K562 (cell line): ENCODE data around the gene PLXNA2. TPM values are rescaled to one million over a fixed set of nuclear protein-coding genes. Genes with fewer than 3 reads are reported as not detected.

ENCODE experiments used
- ATAC-seq: fragments of 200-7000 bp; cut with Tn5 transposase; 3 replicates; pipeline ENCODE4 v1.9.1; 2020; ENCODE audit warnings: moderate library complexity
- BruUV-seq: library from RNA; stranded (reverse); fragments of 400-500 nt; replicated peaks from 2 replicates; lab custom pipeline; 2021; lab: Mats Ljungman, UMichigan
- CTCF ChIA-PET: fragments of 300-600 bp; formaldehyde crosslinking; extraction: SDS; loops from one replicate; lab custom pipeline; 2021; ENCODE audit warnings: low intra/inter-chr PET ratio; lab: Yijun Ruan, JAX
- POLR2A ChIA-PET: fragments of 300-600, 350-650 bp; sonication (Branson Sonifier 250); formaldehyde crosslinking; extraction: SDS; loops from one replicate; lab custom pipeline; 2021; ENCODE audit warnings: antibody characterized with exemption, inconsistent platforms; lab: Yijun Ruan, JAX
- DNase-seq, 4 experiments: peaks; one replicate each; pipeline versions ENCODE4 v3.0.0 to v3.0.0-alpha.2; 2011 to 2018; ENCODE audit warnings: low spot score in 3 of 4, mixed read lengths in 3 of 4; ENCODE audit errors: extremely low read depth in 1 of 4
- FAIRE-seq: peaks from 2 replicates; lab custom pipeline; 2011; peaks lifted over from hg19 to GRCh38; lab: Jason Lieb, UNC
- H2AFZ ChIP-seq: 2 replicates; pipeline ENCODE4 v1.6.0; 2011; ENCODE audit warnings: low read depth, low read length, control low read depth, inconsistent platforms
- H3K27ac ChIP-seq: fragments of 200-600 bp; 3 replicates; pipeline ENCODE4 v1.8.0; 2011; ENCODE audit warnings: low read depth, mild to moderate bottlenecking, control low read depth, inconsistent platforms, low read length, moderate library complexity, mixed read lengths; ENCODE audit errors: extremely low read depth
- H3K27me3 ChIP-seq, 2 experiments: fragments of 300-600 bp in 1 of 2; 2 replicates in 1 of 2; 3 replicates in 1 of 2; pipeline versions ENCODE4 v1.6.0 to v1.8.0; 2011; ENCODE audit warnings: inconsistent platforms in 2 of 2, low read length in 2 of 2, mild to moderate bottlenecking in 1 of 2, mixed read lengths in 1 of 2, moderate library complexity in 1 of 2; ENCODE audit not compliant: control insufficient read depth in 2 of 2, insufficient read depth in 2 of 2
- H3K36me3 ChIP-seq: fragments of 300-600 bp; 3 replicates; pipeline ENCODE4 v1.8.0; 2011; ENCODE audit warnings: mild to moderate bottlenecking, low read length, inconsistent platforms; ENCODE audit not compliant: control insufficient read depth, insufficient read depth
- H3K4me1 ChIP-seq, 2 experiments: fragments of 200-600 bp in 1 of 2; replicated peaks in 1 of 2; 2 replicates in 1 of 2; 3 replicates in 1 of 2; pipeline versions ENCODE4 v1.5.1 to v1.8.0; 2011; ENCODE audit warnings: inconsistent platforms in 2 of 2, low read length in 2 of 2, mild to moderate bottlenecking in 1 of 2, mixed read lengths in 1 of 2, moderate library complexity in 1 of 2; ENCODE audit not compliant: control insufficient read depth in 2 of 2, insufficient read depth in 2 of 2
- H3K4me2 ChIP-seq: 2 replicates; pipeline ENCODE4 v1.6.1; 2011; ENCODE audit warnings: low read length, control low read depth, inconsistent platforms, mixed read lengths; ENCODE audit not compliant: insufficient read depth
- H3K4me3 ChIP-seq: fragments of 200-600 bp; sonication (generic), shearing (Covaris generic); 2 replicates; pipeline ENCODE4 v1.5.1; 2016; ENCODE audit warnings: control low read depth, inconsistent platforms
- H3K79me2 ChIP-seq: fragments of 200-600 bp; 3 replicates; pipeline ENCODE4 v1.8.0; 2011; ENCODE audit warnings: low read length, inconsistent platforms; ENCODE audit not compliant: control insufficient read depth, insufficient read depth
- H3K9ac ChIP-seq, 2 experiments: 2 replicates each; pipeline versions ENCODE4 v1.6.0 to v1.6.1; 2011; ENCODE audit warnings: low read depth in 2 of 2, low read length in 2 of 2, control low read depth in 1 of 2, inconsistent platforms in 1 of 2, mild to moderate bottlenecking in 1 of 2, mixed read lengths in 1 of 2; ENCODE audit not compliant: insufficient read depth in 1 of 2
- H3K9me1 ChIP-seq: one replicate; pipeline ENCODE4 v1.6.0; 2011; ENCODE audit warnings: inconsistent platforms, mild to moderate bottlenecking, low read length, moderate library complexity; ENCODE audit not compliant: control insufficient read depth, insufficient read depth
- H3K9me3 ChIP-seq: replicated peaks from 2 replicates; pipeline ENCODE4 v1.5.1; 2011; ENCODE audit warnings: low read depth, low read length, inconsistent platforms; ENCODE audit not compliant: control insufficient read depth, insufficient read depth
- H4K20me1 ChIP-seq: replicated peaks from 2 replicates; pipeline ENCODE4 v1.6.1; 2011; ENCODE audit warnings: low read length, inconsistent platforms, mixed read lengths; ENCODE audit not compliant: control insufficient read depth, insufficient read depth
- DNMT1 ChIP-seq: fragments of 450-650 bp; IDR thresholded peaks from 2 replicates; pipeline ENCODE4 v1.6.1; 2016; ENCODE audit warnings: antibody characterized with exemption, mild to moderate bottlenecking
- FOXK2 ChIP-seq, 2 experiments: fragments of 450-650 bp; IDR thresholded peaks in 1 of 2; conservative IDR thresholded peaks in 1 of 2; 2 replicates each; pipeline ENCODE4 v1.6.1; 2016; ENCODE audit warnings: low read depth in 2 of 2, mild to moderate bottlenecking in 1 of 2
- FOXP1 ChIP-seq: sonication (generic); formaldehyde crosslinking; IDR thresholded peaks from 2 replicates; pipeline ENCODE4 v1.8.0; 2022; ENCODE audit warnings: mild to moderate bottlenecking, missing genetic modification reagents
- KDM1A ChIP-seq, 2 experiments: fragments of 450-650 bp; IDR thresholded peaks; 2 replicates each; pipeline ENCODE4 v1.6.1; 2016; ENCODE audit warnings: mild to moderate bottlenecking in 2 of 2
- NFIX ChIP-seq: fragments of 250-450 bp; sonication (Bioruptor Pico); IDR thresholded peaks from 2 replicates; pipeline ENCODE4 v1.4.0; 2020; ENCODE audit warnings: low read depth, mild to moderate bottlenecking, moderate library complexity
- PRMT5 ChIP-seq: sonication (generic); formaldehyde crosslinking; IDR thresholded peaks from 2 replicates; pipeline ENCODE4 v1.5.0; 2020; ENCODE audit warnings: missing genetic modification reagents
- SMAD4 ChIP-seq: fragments of 250-450 bp; sonication (Bioruptor Pico); conservative IDR thresholded peaks from 2 replicates; pipeline ENCODE4 v1.8.0; 2021; ENCODE audit warnings: inconsistent platforms, mild to moderate bottlenecking, moderate library complexity
- UBTF ChIP-seq, 2 experiments: IDR thresholded peaks; 2 replicates each; pipeline ENCODE4 v1.6.1; 2012; ENCODE audit warnings: improper control_type of control experiment in 2 of 2, low read depth in 2 of 2, low read length in 2 of 2, borderline replicate concordance in 1 of 2
- ZBTB1 ChIP-seq: sonication (generic); formaldehyde crosslinking; IDR thresholded peaks from 2 replicates; pipeline ENCODE4 v1.8.1; 2023; ENCODE audit warnings: missing genetic modification reagents, low read depth, mild to moderate bottlenecking, borderline replicate concordance
- ZBTB49 ChIP-seq: sonication (generic); formaldehyde crosslinking; IDR thresholded peaks from 2 replicates; pipeline ENCODE4 v1.8.0; 2022; ENCODE audit warnings: missing genetic modification reagents, mild to moderate bottlenecking, borderline replicate concordance
- ZNF551 ChIP-seq: fragments of 250-450 bp; sonication (Bioruptor Pico); IDR thresholded peaks from 2 replicates; pipeline ENCODE4 v1.5.0; 2021; ENCODE audit warnings: mild to moderate bottlenecking, moderate library complexity
- WGBS: fragments of 100-300 bp; shearing (Covaris generic); methylation state at CpG from one replicate; pipeline ENCODE4 v1.1.6; 2016; ENCODE audit warnings: low coverage, mixed read lengths; ENCODE audit not compliant: insufficient coverage; ENCODE audit errors: missing lambda C conversion rate; 5-methylcytosine and 5-hydroxymethylcytosine counted together
- in situ Hi-C: fragments of 300-500 bp; cut with MboI; formaldehyde crosslinking; loops from 4 replicates; pipeline ENCODE4 v1.15.0; 2018; ENCODE audit warnings: inconsistent platforms, mixed read lengths
- intact Hi-C: fragments of 100-400 bp; cut with micrococcal nuclease; formaldehyde crosslinking; loops from 2 replicates; pipeline ENCODE4 v1.14.2; 2022
- polyA plus RNA-seq, 8 experiments: library from polyadenylated mRNA; depleted of rRNA in 4 of 8; stranded (reverse) in 5 of 8; unstranded in 3 of 8; fragments of >200 nt; fragmentation: Nextera tagmentation in 2 of 8; fragmentation: Illumina TruSeq in 1 of 8; extraction: Ambion mirVana in 2 of 8; extraction: Trizol in 1 of 8; gene quantifications; 2 replicates each; pipeline versions ENCODE4 v1.2.1 to v1.2.3, GENCODE V29; 2011 to 2014; ENCODE audit warnings: inconsistent platforms in 1 of 8, missing spikeins in 1 of 8
- total RNA-seq, 7 experiments: library from RNA; depleted of rRNA in 6 of 7; stranded (reverse); fragments of >200 nt in 6 of 7; fragmentation: Illumina TruSeq in 2 of 7; extraction: Trizol in 2 of 7; gene quantifications; 2 replicates each; pipeline versions ENCODE4 v1.2.1 to v1.2.3, GENCODE V29; 2011 to 2021; ENCODE audit warnings: low replicate concordance in 1 of 7

PLXNA2 gene
- total and polyA plus RNA-seq, 9 of the 15 experiments (the other 6 are each of a cell fraction or from before 2014, with no cell fraction given): 0.01 to 1.3 (median 0.32) TPM

GRCh38 chr1:208279826-208280588 is 35.8 kb upstream of the PLXNA2 start:
- CTCF ChIA-PET: no interaction called here
- 0 out of 2 replicates have a peak, but pooled peaks cover 4% of the 10 kb centered on the region for H4K20me1 ChIP-seq
- no peaks in the 10 kb centered on the region for H3K9me1 ChIP-seq
- no peaks in the 10 kb centered on the region for H3K36me3 ChIP-seq
- no peaks in the 10 kb centered on the region for H3K4me1 ChIP-seq
- no peak overlapping the region for H3K4me2 ChIP-seq
- TF ChIP-seq ZBTB49 (no peak), DNMT1 (no peak), KDM1A (IDR thresholded peaks at IDR 0.05) (no peak), FOXK2 (conservative IDR thresholded peaks at IDR 0.05 in 1 of 2, IDR thresholded peaks at IDR 0.05 in 1 of 2; ENCODE audit: low read depth in 2 of 2) (no peak), UBTF (IDR thresholded peaks at IDR 0.05; ENCODE audit: borderline replicate concordance in 1 of 2, low read depth in 2 of 2, low read length in 2 of 2) (no peak), PRMT5 (CRISPR knock-in tag) (no peak), NFIX (no peak), ZBTB1 (CRISPR knock-in tag) (no peak), SMAD4 (CRISPR knock-in tag) (no peak), FOXP1 (CRISPR knock-in tag) (no peak), ZNF551 (CRISPR knock-in tag) (no peak)
- TF ChIP-seq, all 486 proteins: peak for 0
- no peak for ATAC-seq
- WGBS: under 1% methylated on average over 11 of the region's 11 CpGs
- Histone ChIP-seq H3K27me3 (peaks cover 3 to 14% of the 10 kb centered on the region in 2 experiments; a peak in 2 of 5 replicates), H3K4me3 (no peak overlapping the region), H3K79me2 (no peaks in the 10 kb centered on the region), H2AFZ (no peak overlapping the region), H3K9ac (no peak overlapping the region), H3K27ac (no peak overlapping the region), H3K9me3 (no peaks in the 10 kb centered on the region)
- FAIRE-seq: no peak
- DNase-seq: no peak
- in situ Hi-C loops: no loop called here
- no TSS peak for BruUV-seq
- POLR2A ChIA-PET: interaction anchor here (0.8 to 2.1 kb wide), 2 partner anchors 11 to 259 kb away, joined by 4 to 9 read pairs; no protein-coding TSS in a partner anchor
- intact Hi-C loops: no loop called here
